Colonic mucosa (tissue), 4 donors: Measurements from ENCODE around the gene GMPPA. TPM values are rescaled to one million over a fixed set of nuclear protein-coding genes. Genes with fewer than 3 reads are reported as not detected.

Experiments
- DNase-seq: peaks from one replicate; pipeline ENCODE4 v3.0.0-alpha.2; 2020
- H3K27ac ChIP-seq: fragments of 200-600 bp; one replicate; pipeline ENCODE4 v1.8.0; 2021
- H3K27me3 ChIP-seq: fragments of 200-600 bp; one replicate; pipeline ENCODE4 v1.8.0; 2021
- H3K36me3 ChIP-seq: fragments of 200-600 bp; one replicate; pipeline ENCODE4 v1.8.0; 2021
- H3K4me1 ChIP-seq: fragments of 200-600 bp; one replicate; pipeline ENCODE4 v1.8.0; 2021; ENCODE audit warnings: mild to moderate bottlenecking
- H3K4me3 ChIP-seq: fragments of 200-600 bp; one replicate; pipeline ENCODE4 v1.8.0; 2021
- H3K9ac ChIP-seq, 2 donors: one replicate each; pipeline ENCODE4 v1.7.0; 2013; ENCODE audit warnings: control low read depth in 2 of 2, low read depth in 2 of 2, low read length in 2 of 2
- H3K9me3 ChIP-seq: fragments of 200-600 bp; one replicate; pipeline ENCODE4 v1.8.0; 2021
- CTCF ChIP-seq: fragments of 200-600 bp; IDR thresholded peaks from one replicate; pipeline ENCODE4 v1.8.0; 2022; ENCODE audit warnings: antibody characterized with exemption, mild to moderate bottlenecking
- intact Hi-C: fragments of 100-400 bp; cut with DNase I; formaldehyde crosslinking; loops from one replicate; pipeline ENCODE4 v1.14.1; 2022
- total RNA-seq, 2 donors: library from RNA; stranded (reverse); fragmentation: NEBNext Ultra II Directional in 1 of 2; extraction: Animal tissue kit (Norgen Biotek cat#: 25700) in 1 of 2; gene quantifications; one replicate each; pipeline ENCODE4 v1.2.1, GENCODE V29; 2021
- donor health status: healthy.
- donor health status: DM: no; HTN: no; CAD: no.
- donor health status: DM: no; HTN: no; CAD: no.

GMPPA gene
- total RNA-seq, 2 donors from 2014 or later, result 49.7 to 86.1 TPM

GRCh38 chr2:219517954-219518778 lies 19.5 kb downstream of the GMPPA start:
- no peak overlapping the region for H3K27ac ChIP-seq
- DNase-seq, result no peak
- H3K9me3 ChIP-seq, result no peaks in the 10 kb centered on the region
- H3K36me3 ChIP-seq, result no peaks in the 10 kb centered on the region
- H3K4me3 ChIP-seq, result no peak overlapping the region
- no peak for TF ChIP-seq CTCF
- no peak overlapping the region for H3K9ac ChIP-seq
- intact Hi-C loops, result no loop called here
- H3K27me3 ChIP-seq, result peaks cover 44% of the 10 kb centered on the region
- no peaks in the 10 kb centered on the region for H3K4me1 ChIP-seq

- H3K9me3 ChIP-seq, result no peaks in the 10 kb centered on the region
- intact Hi-C loops, result no loop called here
- no peak for TF ChIP-seq CTCF
- no peak overlapping the region for H3K4me3 ChIP-seq
- DNase-seq, result no peak
- peaks cover 40% of the 10 kb centered on the region for H3K27me3 ChIP-seq
- H3K9ac ChIP-seq, result no peak overlapping the region
- H3K36me3 ChIP-seq, result no peaks in the 10 kb centered on the region
- no peak overlapping the region for H3K27ac ChIP-seq
- no peaks in the 10 kb centered on the region for H3K4me1 ChIP-seq
Observed at GRCh38 chr2:219519526-219519916, 20.8 kb downstream of the GMPPA start.

- Histone ChIP-seq H3K27ac (no peak overlapping the region), H3K4me1 (no peaks in the 10 kb centered on the region), H3K9ac (no peak overlapping the region), H3K27me3 (peaks cover 35% of the 10 kb centered on the region), H3K4me3 (no peak overlapping the region), H3K9me3 (no peaks in the 10 kb centered on the region), H3K36me3 (no peaks in the 10 kb centered on the region)
- no peak for TF ChIP-seq CTCF
- intact Hi-C loops, result no loop called here
- no peak for DNase-seq
Observed at GRCh38 chr2:219520079-219520478, 21.4 kb downstream of the GMPPA start.

- Histone ChIP-seq H3K9me3 (no peaks in the 10 kb centered on the region), H3K4me3 (no peak overlapping the region), H3K4me1 (no peaks in the 10 kb centered on the region), H3K9ac (no peak overlapping the region), H3K36me3 (no peaks in the 10 kb centered on the region), H3K27me3 (peaks cover 35% of the 10 kb centered on the region), H3K27ac (no peak overlapping the region)
- DNase-seq, result no peak
- peak; percentile 27 for TF ChIP-seq CTCF
- intact Hi-C loops, result no loop called here
Observed at GRCh38 chr2:219521066-219521880, 22.6 kb downstream of the GMPPA start.

GRCh38 chr2:219522111-219523030 lies 23.7 kb downstream of the GMPPA start:
- intact Hi-C loops, result no loop called here
- H3K27me3 ChIP-seq, result peaks cover 35% of the 10 kb centered on the region

More at GRCh38 chr2:219522111-219523030, 23.7 kb downstream of the GMPPA start:
- no peak for DNase-seq
- H3K9me3 ChIP-seq, result no peaks in the 10 kb centered on the region
- no peak overlapping the region for H3K9ac ChIP-seq
- no peaks in the 10 kb centered on the region for H3K4me1 ChIP-seq
- no peak for TF ChIP-seq CTCF
- H3K36me3 ChIP-seq, result no peaks in the 10 kb centered on the region
- no peak overlapping the region for H3K4me3 ChIP-seq
- H3K27ac ChIP-seq, result no peak overlapping the region
